ENCODE data around the gene MTHFSD. TPM values are rescaled to one million over a fixed set of nuclear protein-coding genes. Genes with fewer than 3 reads are reported as not detected.
A peak's percentile ranks its signal among the peaks of the same experiment; 100 is the strongest.

The MTHFSD gene
- total and polyA plus RNA-seq, 3 donors from 2014 or later = 42.2 to 55.6 (median 45.0) TPM

GRCh38 chr16:86575095-86575685 is 20.2 kb upstream of the MTHFSD start:
- WGBS, 2 donors = 47 to 51% methylated on average over 17 of the region's 17 CpGs
- no peak for DNase-seq
- Histone ChIP-seq H3K27ac (peak overlapping the region in 1 of 2 donors; percentile 63), H3K27me3 (no peaks in the 10 kb centered on the region), H3K4me3 (peak overlapping the region in 1 of 2 donors; percentile 59), H3K4me1 (peaks cover 11% of the 10 kb centered on the region), H3K36me3 (ENCODE audit: low read depth, missing control alignments) (no peaks in the 10 kb centered on the region), H3K9me3 (no peaks in the 10 kb centered on the region)
- intact Hi-C loops (cut with DNase I; ENCODE audit: low total_unique reads) = no loop called here
- TF ChIP-seq CTCF (IDR thresholded peaks at IDR 0.05) = no peak
- no peak for TF ChIP-seq POLR2A (IDR thresholded peaks at IDR 0.05)

GRCh38 chr16:86574646-86575045 is 19.6 kb upstream of the MTHFSD start:
- H3K36me3 ChIP-seq (ENCODE audit: low read depth, missing control alignments) = no peaks in the 10 kb centered on the region
- H3K4me1 ChIP-seq = peaks cover 9% of the 10 kb centered on the region
- intact Hi-C loops (cut with DNase I; ENCODE audit: low total_unique reads) = no loop called here
- DNase-seq = no peak
- H3K27me3 ChIP-seq = no peaks in the 10 kb centered on the region
- no peak overlapping the region for H3K27ac ChIP-seq
- TF ChIP-seq CTCF (IDR thresholded peaks at IDR 0.05) = no peak
- no peak for TF ChIP-seq POLR2A (IDR thresholded peaks at IDR 0.05)
- no peaks in the 10 kb centered on the region for H3K9me3 ChIP-seq
- no peak overlapping the region for H3K4me3 ChIP-seq
- 79 to 88% methylated on average over 3 to 4 of the region's 4 CpGs for WGBS, 2 donors

- H3K4me1 ChIP-seq = peaks cover 9% of the 10 kb centered on the region
- H3K27ac ChIP-seq = no peak overlapping the region
- no peaks in the 10 kb centered on the region for H3K9me3 ChIP-seq
- intact Hi-C loops (cut with DNase I; ENCODE audit: low total_unique reads) = no loop called here
- no peak for TF ChIP-seq CTCF (IDR thresholded peaks at IDR 0.05)
- TF ChIP-seq POLR2A (IDR thresholded peaks at IDR 0.05) = no peak
- no peaks in the 10 kb centered on the region for H3K36me3 ChIP-seq (ENCODE audit: low read depth, missing control alignments)
- no peak overlapping the region for H3K4me3 ChIP-seq
- no peaks in the 10 kb centered on the region for H3K27me3 ChIP-seq
- DNase-seq = no peak
- 71 to 80% methylated on average over 12 to 13 of the region's 13 CpGs for WGBS, 2 donors
These were observed 18.8 kb upstream of the MTHFSD start for GRCh38 chr16:86573646-86574508.

- H3K36me3 ChIP-seq (ENCODE audit: low read depth, missing control alignments) = no peaks in the 10 kb centered on the region
- no peak overlapping the region for H3K4me3 ChIP-seq
- no peak for TF ChIP-seq POLR2A (IDR thresholded peaks at IDR 0.05)
- TF ChIP-seq CTCF (IDR thresholded peaks at IDR 0.05) = no peak
- no peak for DNase-seq
- no peak overlapping the region for H3K27ac ChIP-seq
- no peaks in the 10 kb centered on the region for H3K9me3 ChIP-seq
- H3K27me3 ChIP-seq = no peaks in the 10 kb centered on the region
- WGBS, 2 donors = 68 to 78% methylated on average over 8 of the region's 8 CpGs
- peaks cover 9% of the 10 kb centered on the region for H3K4me1 ChIP-seq
- intact Hi-C loops (cut with DNase I; ENCODE audit: low total_unique reads) = no loop called here
These were observed 18.2 kb upstream of the MTHFSD start for GRCh38 chr16:86573215-86573614.
